Fibroblast of the conjunctiva (primary cell): ENCODE measurements around the gene FATE1.

ENCODE experiments used
- DNase-seq: peaks from one replicate; pipeline ENCODE4 v3.0.0-alpha.2; 2010; ENCODE audit warnings: low read depth

Gene FATE1

GRCh38 chrX:151743651-151744470 is 28.0 kb downstream of the FATE1 start:
- no peak for DNase-seq

GRCh38 chrX:151745651-151746050 is 29.8 kb downstream of the FATE1 start:
- DNase-seq: no peak

DNA sequence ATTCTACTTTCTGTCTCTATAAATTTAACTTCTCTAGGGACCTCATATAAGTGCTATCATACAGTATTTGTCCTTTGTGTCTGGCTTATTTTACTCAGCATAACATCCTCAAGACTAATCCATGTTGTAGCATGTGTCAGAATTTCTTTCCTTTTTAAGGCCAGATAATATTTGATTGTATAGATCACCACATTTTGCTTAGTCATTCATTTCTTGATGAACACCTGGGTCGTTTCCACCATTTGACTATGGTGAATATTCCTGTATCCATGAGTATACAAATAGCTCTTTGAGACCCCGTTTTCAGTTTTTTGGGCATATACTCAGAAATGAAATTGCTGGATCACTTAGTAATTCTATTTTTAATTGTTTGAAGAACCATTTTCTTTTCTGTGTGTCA is 30.7 kb downstream of the FATE1 start:
- no peak for DNase-seq

- no peak for DNase-seq
Observed at GRCh38 chrX:151750511-151750910, 34.7 kb downstream of the FATE1 start.

GRCh38 chrX:151752847-151753246 is 37.0 kb downstream of the FATE1 start:
- no peak for DNase-seq

GRCh38 chrX:151753313-151754046 is 37.6 kb downstream of the FATE1 start:
- peak; percentile 34 for DNase-seq

- DNase-seq: peak; percentile 27
Observed at GRCh38 chrX:151754047-151754429, 38.2 kb downstream of the FATE1 start.

DNA sequence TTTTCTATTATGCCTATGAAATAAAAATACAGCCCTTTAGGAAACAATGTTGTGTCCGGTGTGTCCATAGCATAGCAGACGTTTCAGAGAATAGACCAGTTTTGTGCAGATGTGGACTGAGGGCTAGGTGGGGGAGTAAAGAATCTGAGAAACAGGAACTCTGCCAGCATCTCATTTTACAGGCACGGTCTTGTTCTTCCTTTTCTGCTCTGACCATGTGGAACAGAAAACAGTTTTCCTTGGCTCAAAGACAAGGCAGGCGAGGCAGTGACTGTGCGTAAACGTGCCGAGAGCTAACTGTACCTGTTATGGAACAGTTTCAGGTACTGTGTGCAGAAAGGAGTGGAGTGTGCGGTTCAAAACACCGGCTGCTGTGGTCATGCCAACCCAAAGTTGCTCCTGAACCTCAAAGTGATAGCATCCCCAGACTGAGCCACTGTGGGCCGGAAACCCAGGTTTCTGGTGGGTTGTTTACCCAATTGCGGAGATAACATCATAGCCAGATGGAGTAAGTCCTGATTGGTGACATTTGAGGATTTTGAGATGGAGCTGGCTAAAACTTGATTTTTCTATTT is 38.9 kb downstream of the FATE1 start:
- no peak for DNase-seq

DNA sequence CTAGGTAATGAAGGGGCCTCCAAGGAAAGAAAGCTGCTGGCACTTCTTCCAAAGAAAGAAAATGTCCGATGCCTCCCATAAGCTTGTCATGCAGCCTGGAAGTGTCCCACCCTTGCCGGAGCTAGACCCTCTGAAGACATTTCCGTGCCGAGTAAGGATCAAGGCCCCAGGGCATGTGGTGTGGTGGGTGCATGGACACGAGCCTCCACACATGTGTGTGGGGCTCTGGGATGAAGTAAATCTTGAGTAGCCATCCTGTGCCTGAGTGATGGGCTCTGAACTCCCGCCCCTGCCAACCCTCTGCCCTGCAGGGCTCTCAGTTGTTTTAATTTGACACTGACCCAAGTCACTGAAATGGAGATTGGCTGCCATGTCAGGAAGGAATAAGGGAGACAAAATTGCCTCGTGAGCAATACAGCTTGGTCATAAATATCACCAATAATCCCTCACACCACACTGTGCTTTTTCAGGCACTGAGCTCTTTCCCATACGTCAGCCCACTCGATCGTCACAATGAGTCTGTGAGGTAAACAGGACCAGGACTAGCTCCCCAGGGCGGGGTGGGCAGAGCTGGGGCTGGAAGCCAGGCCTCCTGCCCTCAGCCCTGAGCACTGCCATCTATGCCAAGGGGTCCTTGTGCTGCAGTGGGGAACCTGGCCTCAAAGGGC is 43.3 kb downstream of the FATE1 start:
- no peak for DNase-seq

GRCh38 chrX:151762802-151763201 is 47.0 kb downstream of the FATE1 start:
- no peak for DNase-seq

DNA sequence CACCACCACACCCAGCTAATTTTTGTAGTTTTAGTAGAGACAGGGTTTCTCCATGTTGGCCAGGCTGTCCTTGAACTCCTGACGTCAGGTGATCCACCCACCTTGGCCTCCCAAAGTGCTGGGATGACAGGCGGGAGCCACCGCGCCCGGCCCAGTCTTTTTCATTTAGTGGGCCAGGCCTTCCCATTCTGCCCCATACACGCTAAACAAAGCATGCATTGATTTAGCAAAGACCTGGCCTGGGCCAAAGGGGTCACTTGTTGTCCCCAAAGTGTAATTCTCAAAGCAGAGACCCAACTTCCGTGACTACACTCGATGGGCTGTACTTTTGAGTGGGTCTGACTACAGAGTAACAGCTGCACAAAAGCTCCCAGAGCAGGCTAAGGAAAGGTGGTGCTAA is 47.9 kb downstream of the FATE1 start:
- DNase-seq: no peak

DNA sequence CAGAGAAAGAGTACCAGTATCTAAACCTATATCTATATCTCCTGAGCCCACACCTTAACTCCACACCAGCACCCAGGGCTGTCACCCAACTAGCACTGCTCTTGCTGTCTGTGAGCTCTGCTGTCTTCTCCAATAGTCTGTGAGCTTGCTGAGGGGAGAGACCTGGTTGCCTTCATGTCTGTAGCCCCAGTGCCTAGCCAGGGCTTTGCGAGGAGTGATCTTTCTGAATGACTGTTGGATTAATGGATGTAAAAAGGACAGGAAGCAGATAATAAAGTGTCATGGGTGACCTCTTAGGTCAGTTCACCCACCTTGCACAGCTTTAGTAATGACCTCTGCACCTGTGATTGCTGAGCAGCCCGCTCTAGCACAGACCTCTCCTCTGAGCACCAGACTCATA is 49.2 kb downstream of the FATE1 start:
- DNase-seq: no peak

- no peak for DNase-seq
Observed at GRCh38 chrX:151771726-151772125, 55.9 kb downstream of the FATE1 start.
